ENCODE results near the gene PRKAR2B. TPM values are rescaled to one million over a fixed set of nuclear protein-coding genes. Genes with fewer than 3 reads are reported as not detected.
"Not testable (repeated sequence)": the region's sequence is repeated elsewhere in the genome, so short reads cannot be mapped to it uniquely, and the experiment has no call there.

PRKAR2B gene
- total and polyA plus RNA-seq, 2 experiments from 2014 or later, result 14.8 to 31.5 TPM

- no peak overlapping the region for H2AFZ ChIP-seq
- H3K9me3 ChIP-seq (ENCODE audit: low read depth), result no peaks in the 10 kb centered on the region
- WGBS (ENCODE audit: low lambda C conversion rate, missing lambda C conversion rate), result 85% methylated on average over 4 of the region's 4 CpGs
- DNase-seq (ENCODE audit: low spot score), result no peak
- peaks cover 34% of the 10 kb centered on the region for H3K79me2 ChIP-seq
- peaks cover 4% of the 10 kb centered on the region for H4K20me1 ChIP-seq (ENCODE audit: insufficient read depth, poor library complexity, severe bottlenecking)
- no peaks in the 10 kb centered on the region for H3K36me3 ChIP-seq (replicated peaks; ENCODE audit: insufficient read depth, low read depth)
- H3K4me1 ChIP-seq (ENCODE audit: insufficient read depth), result peaks cover 14% of the 10 kb centered on the region
- TF ChIP-seq, protein P1, sequence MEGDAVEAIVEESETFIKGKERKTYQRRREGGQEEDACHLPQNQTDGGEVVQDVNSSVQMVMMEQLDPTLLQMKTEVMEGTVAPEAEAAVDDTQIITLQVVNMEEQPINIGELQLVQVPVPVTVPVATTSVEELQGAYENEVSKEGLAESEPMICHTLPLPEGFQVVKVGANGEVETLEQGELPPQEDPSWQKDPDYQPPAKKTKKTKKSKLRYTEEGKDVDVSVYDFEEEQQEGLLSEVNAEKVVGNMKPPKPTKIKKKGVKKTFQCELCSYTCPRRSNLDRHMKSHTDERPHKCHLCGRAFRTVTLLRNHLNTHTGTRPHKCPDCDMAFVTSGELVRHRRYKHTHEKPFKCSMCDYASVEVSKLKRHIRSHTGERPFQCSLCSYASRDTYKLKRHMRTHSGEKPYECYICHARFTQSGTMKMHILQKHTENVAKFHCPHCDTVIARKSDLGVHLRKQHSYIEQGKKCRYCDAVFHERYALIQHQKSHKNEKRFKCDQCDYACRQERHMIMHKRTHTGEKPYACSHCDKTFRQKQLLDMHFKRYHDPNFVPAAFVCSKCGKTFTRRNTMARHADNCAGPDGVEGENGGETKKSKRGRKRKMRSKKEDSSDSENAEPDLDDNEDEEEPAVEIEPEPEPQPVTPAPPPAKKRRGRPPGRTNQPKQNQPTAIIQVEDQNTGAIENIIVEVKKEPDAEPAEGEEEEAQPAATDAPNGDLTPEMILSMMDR (IDR thresholded peaks at IDR 0.05; ENCODE audit: poor library complexity), result no peak
- TF ChIP-seq EZH2phosphoT487 (IDR thresholded peaks at IDR 0.05; ENCODE audit: low read depth, severe bottlenecking, unreplicated experiment), result no peak
- no peak for TF ChIP-seq EZH2 (IDR thresholded peaks at IDR 0.05; ENCODE audit: borderline replicate concordance)
- H3K27me3 ChIP-seq, result peaks cover 12% of the 10 kb centered on the region
- H3K9me2 ChIP-seq (replicated peaks; ENCODE audit: insufficient read depth), result no peaks in the 10 kb centered on the region
- H3K27ac ChIP-seq, result no peak overlapping the region
- H3K4me3 ChIP-seq, result no peak overlapping the region
- H3K4me2 ChIP-seq, result no peak overlapping the region
These were observed 4.4 kb downstream of the PRKAR2B start for GRCh38 chr7:107048783-107049418.

DNA sequence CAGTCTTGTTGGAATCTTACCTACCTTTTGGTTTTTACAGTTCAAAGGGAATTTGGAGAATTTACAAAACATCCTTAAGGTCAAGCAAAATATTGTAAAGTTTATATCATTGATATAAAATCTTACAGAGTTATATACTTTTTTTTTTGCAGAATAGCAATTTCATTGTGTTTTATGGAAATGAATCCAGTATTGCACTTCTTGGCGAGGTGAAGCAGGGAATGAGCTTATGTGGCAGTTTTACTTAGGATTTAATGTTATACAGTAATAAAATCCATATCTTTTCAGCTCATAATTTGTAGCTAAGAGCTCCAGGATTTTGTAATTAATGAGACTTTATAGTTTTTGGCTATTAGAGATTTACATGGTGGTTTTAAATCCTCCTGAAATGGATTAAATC, 5.0 kb downstream of the PRKAR2B start:
- peaks cover 36% of the 10 kb centered on the region for H3K79me2 ChIP-seq

DNA sequence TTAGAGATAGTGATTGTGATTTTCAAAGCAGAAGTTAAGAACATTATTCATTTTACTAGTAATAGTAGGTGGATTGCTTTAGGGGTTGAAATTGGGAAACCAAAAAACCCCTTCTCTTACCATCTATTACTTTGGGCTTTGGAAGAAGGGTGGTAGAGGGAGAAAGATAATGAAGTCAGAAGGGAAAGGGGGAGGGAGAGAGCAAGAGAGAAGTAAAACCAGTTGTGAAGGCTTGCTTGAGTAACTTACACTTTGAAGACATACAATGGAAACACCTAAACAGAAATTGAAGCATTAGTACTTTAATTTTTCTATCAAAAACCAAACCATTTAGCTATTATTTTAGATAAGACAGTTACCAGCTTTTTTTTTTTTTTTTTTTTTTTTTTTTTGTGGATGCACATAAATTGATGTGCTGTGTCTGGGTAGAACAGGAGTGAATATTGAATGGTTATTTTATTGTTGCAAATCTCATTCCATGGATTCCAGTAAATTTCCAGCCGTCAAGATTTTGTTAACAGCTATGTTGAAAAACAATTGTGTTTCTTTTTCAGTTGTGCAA, 5.5 kb downstream of the PRKAR2B start:
- Histone ChIP-seq H4K20me1 (ENCODE audit: insufficient read depth, poor library complexity, severe bottlenecking) (peaks cover 4% of the 10 kb centered on the region), H3K36me3 (replicated peaks; ENCODE audit: insufficient read depth, low read depth) (no peaks in the 10 kb centered on the region), H3K27ac (no peak overlapping the region), H3K4me3 (no peak overlapping the region), H3K9me3 (ENCODE audit: low read depth) (no peaks in the 10 kb centered on the region), H3K4me1 (ENCODE audit: insufficient read depth) (peaks cover 14% of the 10 kb centered on the region), H3K27me3 (peaks cover 12% of the 10 kb centered on the region), H3K79me2 (peaks cover 37% of the 10 kb centered on the region), H3K9me2 (replicated peaks; ENCODE audit: insufficient read depth) (no peaks in the 10 kb centered on the region), H2AFZ (no peak overlapping the region), H3K4me2 (no peak overlapping the region)
- 77% methylated on average over 1 of the region's 1 CpG for WGBS (ENCODE audit: low lambda C conversion rate, missing lambda C conversion rate)
- TF ChIP-seq EZH2phosphoT487 (IDR thresholded peaks at IDR 0.05; ENCODE audit: low read depth, severe bottlenecking, unreplicated experiment) (no peak), EZH2 (IDR thresholded peaks at IDR 0.05; ENCODE audit: borderline replicate concordance) (no peak)
- no peak for DNase-seq (ENCODE audit: low spot score)

More for the DNA sequence above, 5.0 kb downstream of the PRKAR2B start:
- H3K27me3 ChIP-seq, result peaks cover 12% of the 10 kb centered on the region
- no peaks in the 10 kb centered on the region for H3K9me3 ChIP-seq (ENCODE audit: low read depth)
- DNase-seq (ENCODE audit: low spot score), result no peak
- peaks cover 14% of the 10 kb centered on the region for H3K4me1 ChIP-seq (ENCODE audit: insufficient read depth)
- H3K36me3 ChIP-seq (replicated peaks; ENCODE audit: insufficient read depth, low read depth), result no peaks in the 10 kb centered on the region
- TF ChIP-seq EZH2 (IDR thresholded peaks at IDR 0.05; ENCODE audit: borderline replicate concordance) (no peak), EZH2phosphoT487 (IDR thresholded peaks at IDR 0.05; ENCODE audit: low read depth, severe bottlenecking, unreplicated experiment) (no peak)
- TF ChIP-seq, protein P1 (IDR thresholded peaks at IDR 0.05; ENCODE audit: poor library complexity), result no peak
- no peak overlapping the region for H3K4me3 ChIP-seq
- H2AFZ ChIP-seq, result no peak overlapping the region
- no peaks in the 10 kb centered on the region for H3K9me2 ChIP-seq (replicated peaks; ENCODE audit: insufficient read depth)
- H4K20me1 ChIP-seq (ENCODE audit: insufficient read depth, poor library complexity, severe bottlenecking), result peaks cover 4% of the 10 kb centered on the region
- no peak overlapping the region for H3K27ac ChIP-seq
- WGBS (ENCODE audit: low lambda C conversion rate, missing lambda C conversion rate), result 92% methylated on average over 1 of the region's 1 CpG
- H3K4me2 ChIP-seq, result no peak overlapping the region

GRCh38 chr7:107051376-107051775, 6.9 kb downstream of the PRKAR2B start:
- H3K27me3 ChIP-seq, result peaks cover 5% of the 10 kb centered on the region

DNA sequence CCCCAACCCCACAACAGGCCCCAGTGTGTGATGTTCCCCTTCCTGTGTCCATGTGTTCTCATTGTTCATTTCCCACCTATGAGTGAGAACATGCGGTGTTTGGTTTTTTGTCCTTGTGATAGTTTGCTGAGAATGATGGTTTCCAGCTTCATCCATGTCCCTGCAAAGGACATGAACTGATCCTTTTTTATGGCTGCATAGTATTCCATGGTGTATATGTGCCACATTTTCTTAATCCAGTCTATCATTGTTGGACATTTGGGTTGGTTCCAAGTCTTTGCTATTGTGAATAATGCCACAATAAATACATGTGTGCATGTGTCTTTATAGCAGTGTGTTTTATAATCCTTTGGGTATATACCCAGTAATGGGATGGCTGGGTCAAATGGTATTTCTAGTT, 10.5 kb downstream of the PRKAR2B start:
- H3K4me1 ChIP-seq (ENCODE audit: insufficient read depth); DNase-seq (ENCODE audit: low spot score); H3K27ac ChIP-seq; H3K9me2 ChIP-seq (replicated peaks; ENCODE audit: insufficient read depth); H3K79me2 ChIP-seq; H3K4me2 ChIP-seq; H3K4me3 ChIP-seq; H3K9me3 ChIP-seq (ENCODE audit: low read depth); H2AFZ ChIP-seq; H3K36me3 ChIP-seq (replicated peaks; ENCODE audit: insufficient read depth, low read depth); H3K27me3 ChIP-seq; H4K20me1 ChIP-seq (ENCODE audit: insufficient read depth, poor library complexity, severe bottlenecking): not testable (repeated sequence)
- 92% methylated on average over 1 of the region's 1 CpG for WGBS (ENCODE audit: low lambda C conversion rate, missing lambda C conversion rate)

More at GRCh38 chr7:107051376-107051775, 6.9 kb downstream of the PRKAR2B start:
- WGBS (ENCODE audit: low lambda C conversion rate, missing lambda C conversion rate), result 59% methylated on average over 2 of the region's 2 CpGs
- Histone ChIP-seq H3K4me1 (ENCODE audit: insufficient read depth) (peaks cover 10% of the 10 kb centered on the region), H4K20me1 (ENCODE audit: insufficient read depth, poor library complexity, severe bottlenecking) (peaks cover 4% of the 10 kb centered on the region), H3K79me2 (peaks cover 30% of the 10 kb centered on the region), H3K4me2 (no peak overlapping the region), H2AFZ (no peak overlapping the region), H3K9me3 (ENCODE audit: low read depth) (no peaks in the 10 kb centered on the region), H3K9me2 (replicated peaks; ENCODE audit: insufficient read depth) (no peaks in the 10 kb centered on the region), H3K4me3 (no peak overlapping the region), H3K36me3 (replicated peaks; ENCODE audit: insufficient read depth, low read depth) (no peaks in the 10 kb centered on the region), H3K27ac (no peak overlapping the region)
- TF ChIP-seq EZH2phosphoT487 (IDR thresholded peaks at IDR 0.05; ENCODE audit: low read depth, severe bottlenecking, unreplicated experiment) (no peak), EZH2 (IDR thresholded peaks at IDR 0.05; ENCODE audit: borderline replicate concordance) (no peak)
- TF ChIP-seq, protein P1 (IDR thresholded peaks at IDR 0.05; ENCODE audit: poor library complexity), result no peak
- DNase-seq (ENCODE audit: low spot score), result no peak

DNA sequence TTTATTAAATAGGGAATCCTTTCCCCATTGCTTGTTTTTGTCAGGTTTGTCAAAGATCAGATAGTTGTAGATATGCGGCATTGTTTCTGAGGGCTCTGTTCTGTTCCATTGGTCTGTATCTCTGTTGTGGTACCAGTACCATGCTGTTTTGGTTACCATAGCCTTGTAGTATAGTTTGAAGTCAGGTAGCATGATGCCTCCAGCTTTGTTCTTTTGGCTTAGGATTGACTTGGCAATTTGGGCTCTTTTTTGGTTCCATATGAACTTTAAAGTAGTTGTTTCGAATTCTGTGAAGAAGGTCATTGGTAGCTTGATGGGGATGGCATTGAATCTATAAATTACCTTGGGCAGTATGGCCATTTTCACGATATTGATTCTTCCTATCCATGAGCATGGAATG, 11.6 kb downstream of the PRKAR2B start:
- 96% methylated on average over 3 of the region's 3 CpGs for WGBS (ENCODE audit: low lambda C conversion rate, missing lambda C conversion rate)
- H3K36me3 ChIP-seq (replicated peaks; ENCODE audit: insufficient read depth, low read depth); H3K79me2 ChIP-seq; H4K20me1 ChIP-seq (ENCODE audit: insufficient read depth, poor library complexity, severe bottlenecking); DNase-seq (ENCODE audit: low spot score); H3K27ac ChIP-seq; H3K9me2 ChIP-seq (replicated peaks; ENCODE audit: insufficient read depth); H3K4me3 ChIP-seq; H3K4me1 ChIP-seq (ENCODE audit: insufficient read depth); H3K27me3 ChIP-seq; H2AFZ ChIP-seq; H3K9me3 ChIP-seq (ENCODE audit: low read depth); H3K4me2 ChIP-seq: not testable (repeated sequence)

Data from hepatocyte (in vitro differentiated cells).